HepG2 (cell line): Measurements from ENCODE around the gene ANKS3.

Source experiments
- BHLHE40 ChIP-seq: IDR thresholded peaks from 2 replicates; pipeline ENCODE4 v1.6.1; 2011; ENCODE audit warnings: low read length, improper control_type of control experiment
- ELK4 ChIP-seq: sonication (generic); formaldehyde crosslinking; IDR thresholded peaks from 2 replicates; pipeline ENCODE4 v1.9.0; 2021; ENCODE audit warnings: missing genetic modification reagents, borderline replicate concordance
- GZF1 ChIP-seq: sonication (generic); formaldehyde crosslinking; IDR thresholded peaks from 2 replicates; pipeline ENCODE4 v1.5.1; 2020; ENCODE audit warnings: mild to moderate bottlenecking, missing genetic modification reagents
- MAZ ChIP-seq, 2 experiments: sonication (generic) in 1 of 2; formaldehyde crosslinking in 1 of 2; IDR thresholded peaks; 2 replicates each; pipeline versions ENCODE4 v1.5.0 to v1.6.1; 2012 to 2020; ENCODE audit warnings: low read depth in 2 of 2, mild to moderate bottlenecking in 2 of 2, borderline replicate concordance in 1 of 2, improper control_type of control experiment in 1 of 2, low read length in 1 of 2, missing genetic modification reagents in 1 of 2, moderate library complexity in 1 of 2
- ZFP37 ChIP-seq: sonication (generic); formaldehyde crosslinking; IDR thresholded peaks from 2 replicates; pipeline ENCODE4 v1.4.0; 2020; ENCODE audit warnings: missing genetic modification reagents, borderline replicate concordance
- ZNF225 ChIP-seq: sonication (generic); formaldehyde crosslinking; IDR thresholded peaks from 2 replicates; pipeline ENCODE4 v1.4.0; 2020; ENCODE audit warnings: mild to moderate bottlenecking, missing genetic modification reagents
- ZNF501 ChIP-seq: sonication (generic); formaldehyde crosslinking; IDR thresholded peaks from 2 replicates; pipeline ENCODE4 v1.5.1; 2020; ENCODE audit warnings: mild to moderate bottlenecking, moderate library complexity, missing genetic modification reagents

DNA sequence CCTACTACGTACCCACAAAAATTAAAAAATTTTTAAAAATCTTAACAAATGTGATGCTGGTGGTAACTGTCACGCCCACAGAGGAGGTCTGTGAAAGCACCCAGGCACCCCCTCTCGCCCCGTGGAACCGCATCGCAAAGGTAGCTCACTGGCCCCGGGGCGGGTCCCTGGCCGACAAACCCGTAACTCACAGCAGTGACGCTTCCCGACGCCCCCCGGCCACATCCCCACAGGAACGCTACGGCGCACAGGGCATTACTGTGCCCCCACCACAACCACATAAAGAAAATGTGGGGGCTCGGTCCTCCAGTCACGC lies 366 bp downstream of the ANKS3 start:
- TF ChIP-seq GZF1 (CRISPR knock-in tag) (no peak), ZNF225 (CRISPR knock-in tag) (no peak), BHLHE40 (no peak), ELK4 (no peak), ZNF501 (CRISPR knock-in tag) (no peak), MAZ (IDR thresholded peaks at IDR 0.05; ENCODE audit: borderline replicate concordance, low read depth, low read length) (no peak), MAZ (CRISPR knock-in tag; IDR thresholded peaks at IDR 0.05; ENCODE audit: low read depth) (no peak), ZFP37 (CRISPR knock-in tag) (no peak)
